HT1080 (cell line): ENCODE results near the gene COA5. TPM values are rescaled to one million over a fixed set of nuclear protein-coding genes. Genes with fewer than 3 reads are reported as not detected.

Experiments
- DNase-seq: peaks from one replicate; pipeline ENCODE4 v3.0.0-alpha.2; 2015; ENCODE audit warnings: low read depth
- total RNA-seq: library from RNA; depleted of rRNA; stranded (reverse); fragments of >200 nt; shearing (Covaris generic); gene quantifications from 2 replicates; pipeline ENCODE4 v1.2.3, GENCODE V29; 2014; rRNA removed

The COA5 gene
- total RNA-seq, 1 experiment from 2014 or later, result 29.4 TPM

DNA sequence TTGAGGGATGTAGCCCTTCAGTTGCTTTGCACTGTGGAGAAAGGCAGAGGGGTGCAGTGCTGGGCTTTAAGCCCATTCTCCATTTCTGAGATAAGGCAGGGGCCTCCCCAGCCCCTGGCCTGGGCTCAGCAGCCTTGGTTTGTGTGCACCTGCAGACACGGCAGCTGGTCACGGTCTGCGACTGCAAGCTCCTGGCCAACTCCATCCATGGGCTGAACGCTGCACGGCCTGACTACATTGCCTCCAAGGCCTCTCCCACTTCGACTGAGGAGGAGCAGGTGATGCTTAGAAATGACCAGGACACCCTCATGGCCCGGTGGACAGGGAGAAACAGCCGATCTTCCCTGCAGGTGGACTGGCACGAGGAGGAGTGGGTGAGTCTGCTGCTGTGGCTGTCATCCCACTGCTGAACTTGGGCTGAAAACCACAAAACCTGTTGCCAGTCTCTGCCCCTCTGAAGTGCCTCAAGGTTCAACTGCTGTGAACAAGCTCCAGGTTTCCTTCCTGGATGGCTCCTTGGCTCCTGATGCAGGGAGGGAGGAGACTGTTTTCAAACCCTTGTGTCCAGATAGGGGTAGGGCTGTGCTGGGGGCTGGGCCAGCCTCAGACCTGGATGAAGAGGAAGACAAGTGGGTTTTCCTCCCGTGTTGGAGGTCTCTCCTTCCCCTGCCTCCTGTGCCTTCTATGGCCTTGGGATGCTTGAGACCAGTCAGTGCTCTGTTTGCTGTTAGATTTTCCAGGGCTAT lies 54.0 kb downstream of the COA5 start:
- DNase-seq, result no peak

DNA sequence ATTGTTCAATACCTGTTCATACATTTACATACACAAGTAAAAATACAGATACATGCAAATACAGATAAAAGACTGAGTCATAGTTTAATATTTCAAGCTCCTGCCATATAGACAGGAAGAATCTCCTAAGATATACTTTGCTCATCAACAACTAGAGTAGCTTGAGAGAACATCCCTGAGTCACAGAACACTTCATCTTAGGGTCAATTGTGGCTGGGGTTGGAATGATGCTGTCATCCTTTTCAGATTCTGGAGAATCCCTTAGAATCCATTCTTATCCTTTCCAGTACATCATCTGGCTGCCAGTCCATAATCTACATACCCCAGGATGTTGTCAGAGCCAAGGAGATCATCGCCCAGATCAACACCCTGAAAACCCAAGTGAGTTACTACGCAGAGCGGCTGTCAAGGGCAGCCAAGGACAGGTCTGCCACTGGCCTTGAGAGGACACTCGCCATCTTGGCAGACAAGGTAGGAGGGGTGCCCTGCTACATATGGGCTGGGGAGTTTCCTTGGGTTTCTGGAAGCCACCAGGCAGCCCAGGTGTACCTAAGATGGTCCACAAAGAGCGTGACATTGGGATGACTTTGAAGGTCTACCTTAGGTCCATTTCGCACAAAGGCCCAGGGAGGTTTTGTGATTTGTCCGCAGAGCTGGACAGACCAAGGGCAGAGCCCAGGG lies 55.7 kb downstream of the COA5 start:
- DNase-seq, result peak; percentile 36

DNA sequence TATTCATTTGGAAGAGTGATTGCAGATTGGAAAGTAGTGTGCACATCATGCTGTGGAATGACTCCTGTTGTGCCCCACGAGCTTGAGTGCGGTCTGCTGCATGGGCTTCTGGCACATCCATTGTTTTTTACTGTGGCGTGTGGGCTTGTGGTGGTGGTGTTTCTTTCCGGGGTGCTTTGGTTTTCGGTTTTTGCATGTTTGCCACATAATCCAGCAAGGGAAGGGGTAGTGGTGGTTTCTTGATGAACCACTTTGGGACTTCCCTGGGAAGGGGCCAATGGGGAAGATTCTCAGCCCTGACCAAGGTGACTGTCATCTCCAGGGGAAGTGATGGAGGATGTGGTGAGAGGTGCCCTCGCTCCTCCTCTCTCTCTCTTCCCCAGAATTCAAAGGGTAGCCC lies 57.0 kb downstream of the COA5 start:
- no peak for DNase-seq

DNA sequence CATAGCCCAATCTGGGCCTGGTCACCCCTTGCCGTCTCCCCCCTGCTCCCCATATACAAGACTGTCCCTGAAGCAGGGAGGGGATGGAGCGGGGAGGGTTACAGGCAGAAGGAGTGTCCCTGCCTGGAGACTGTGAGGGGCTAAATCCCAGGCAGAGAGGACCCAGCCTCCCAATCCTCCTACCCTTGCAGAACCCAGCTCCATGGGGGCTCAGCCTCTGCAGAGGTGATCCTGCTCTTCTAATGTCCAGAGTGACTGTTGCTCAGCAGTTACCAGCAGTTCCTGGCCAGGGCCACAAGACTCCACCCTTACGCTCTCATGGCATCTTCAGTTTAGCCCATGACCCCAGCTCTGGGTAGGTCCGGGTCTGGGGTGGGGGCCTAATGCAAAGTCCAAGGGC lies 58.1 kb downstream of the COA5 start:
- no peak for DNase-seq

Other genes starting within 250 kb of the COA5 start
- 17.3 and 18.1 TPM in 2 replicates for gene INPP4A, start 163.7 kb downstream of the COA5 start, total RNA-seq
- gene UNC50, start 77 bp upstream of the COA5 start, total RNA-seq, result 50.5 and 50.8 TPM in 2 replicates
- gene MGAT4A, start 122.6 kb upstream of the COA5 start, total RNA-seq, result 5.0 and 5.6 TPM in 2 replicates